B cell (primary cell): ENCODE data around the gene ABCA8. TPM values are rescaled to one million over a fixed set of nuclear protein-coding genes. Genes with fewer than 3 reads are reported as not detected.

Experiments
- ATAC-seq: fragments of 200-7000 bp; cut with Tn5 transposase; one replicate; pipeline ENCODE4 v1.10.0; 2021; ENCODE audit warnings: low read depth, mild to moderate bottlenecking, moderate number of reproducible peaks, moderate library complexity
- CTCF ChIA-PET: fragments of 350-600 bp; sonication (Branson Sonifier 250); formaldehyde crosslinking; loops from one replicate; lab custom pipeline; 2021; ENCODE audit warnings: antibody characterized with exemption, inconsistent platforms; lab: Charles Lee
- POLR2A ChIA-PET: fragments of 350-600 bp; sonication (Branson Sonifier 250); formaldehyde crosslinking; loops from one replicate; lab custom pipeline; 2021; ENCODE audit warnings: antibody characterized with exemption; lab: Charles Lee
- DNase-seq: peaks from one replicate; pipeline ENCODE4 v3.0.0; 2013
- H2AFZ ChIP-seq: 2 replicates; pipeline ENCODE4 v1.6.1; 2012; ENCODE audit warnings: mild to moderate bottlenecking, low read depth, low read length; ENCODE audit not compliant: insufficient read depth, poor library complexity, severe bottlenecking
- H3K27ac ChIP-seq, 2 donors: 1 replicate in 1 of 2; 2 replicates in 1 of 2; pipeline ENCODE4 v1.5.1; 2012 to 2013; ENCODE audit warnings: low read length in 2 of 2, mild to moderate bottlenecking in 2 of 2, moderate library complexity in 1 of 2
- H3K27me3 ChIP-seq, 4 experiments: fragments of 200-600 bp in 1 of 4; sonication (generic) in 1 of 4; replicated peaks in 1 of 4; 1 replicate in 2 of 4; 2 replicates in 2 of 4; pipeline versions ENCODE4 v1.6.1 to v1.7.0; 2013 to 2016; ENCODE audit warnings: low read length in 3 of 4, mild to moderate bottlenecking in 2 of 4, mixed read lengths in 1 of 4, moderate library complexity in 1 of 4; ENCODE audit not compliant: insufficient read depth in 4 of 4, control insufficient read depth in 3 of 4; ENCODE audit errors: control extremely low read depth in 1 of 4
- H3K36me3 ChIP-seq, 2 experiments: replicated peaks in 1 of 2; 1 replicate in 1 of 2; 2 replicates in 1 of 2; pipeline versions ENCODE4 v1.6.1 to v1.7.1; 2013; ENCODE audit warnings: low read length in 1 of 2; ENCODE audit not compliant: insufficient read depth in 2 of 2, control insufficient read depth in 1 of 2; ENCODE audit errors: control extremely low read depth in 1 of 2, extremely low read depth in 1 of 2
- H3K4me1 ChIP-seq, 2 donors: fragments of 200-600 bp in 1 of 2; sonication (generic) in 1 of 2; 1 replicate in 1 of 2; 2 replicates in 1 of 2; pipeline versions ENCODE4 v1.5.1 to v1.6.1; 2013 to 2017; ENCODE audit warnings: low read length in 2 of 2; ENCODE audit not compliant: control insufficient read depth in 2 of 2, insufficient read depth in 2 of 2
- H3K4me2 ChIP-seq: replicated peaks from 2 replicates; pipeline ENCODE3; 2012; ENCODE audit warnings: mild to moderate bottlenecking, low read depth, low read length; ENCODE audit not compliant: poor library complexity, severe bottlenecking
- H3K4me3 ChIP-seq, 5 experiments: fragments of 200-600 bp in 1 of 5; sonication (generic) in 1 of 5; 1 replicate in 3 of 5; 2 replicates in 2 of 5; pipeline versions ENCODE4 v1.5.1 to v1.7.0; 2011 to 2016; ENCODE audit warnings: low read length in 4 of 5, mild to moderate bottlenecking in 4 of 5, low read depth in 2 of 5, control low read depth in 1 of 5, moderate library complexity in 1 of 5; ENCODE audit not compliant: insufficient read depth in 1 of 5; ENCODE audit errors: control extremely low read depth in 1 of 5, extremely low read depth in 1 of 5
- H3K79me2 ChIP-seq: fragments of 200-600 bp; sonication (generic); one replicate; pipeline ENCODE4 v1.6.0; 2016; ENCODE audit warnings: low read length; ENCODE audit not compliant: control insufficient read depth, insufficient read depth
- H3K9ac ChIP-seq: fragments of 200-600 bp; sonication (generic); 2 replicates; pipeline ENCODE4 v1.6.1; 2017; ENCODE audit warnings: mild to moderate bottlenecking, low read length, moderate library complexity
- H3K9me3 ChIP-seq, 3 donors: one replicate each; pipeline versions ENCODE4 v1.6.1 to v1.7.1; 2013; ENCODE audit warnings: low read length in 2 of 3; ENCODE audit not compliant: control insufficient read depth in 2 of 3, insufficient read depth in 1 of 3; ENCODE audit errors: control extremely low read depth in 1 of 3
- H4K20me1 ChIP-seq: 2 replicates; pipeline ENCODE4 v1.6.0; 2012; ENCODE audit warnings: mild to moderate bottlenecking, low read length; ENCODE audit not compliant: insufficient read depth, control insufficient read depth, poor library complexity, severe bottlenecking
- H3K27ac Mint-ChIP-seq: one replicate; pipeline ENCODE4 v1.8.0; 2021; ENCODE audit warnings: mixed read lengths
- H3K27me3 Mint-ChIP-seq: one replicate; pipeline ENCODE4 v1.8.0; 2021; ENCODE audit warnings: mixed read lengths
- H3K4me1 Mint-ChIP-seq: one replicate; pipeline ENCODE4 v1.8.0; 2021; ENCODE audit warnings: mixed read lengths
- H3K4me3 Mint-ChIP-seq: one replicate; pipeline ENCODE4 v1.8.0; 2021; ENCODE audit warnings: mixed read lengths
- H3K9me3 Mint-ChIP-seq: one replicate; pipeline ENCODE4 v1.8.0; 2022; ENCODE audit warnings: mixed read lengths; ENCODE audit not compliant: insufficient read depth
- CTCF ChIP-seq: fragments of 200-600 bp; IDR thresholded peaks from one replicate; pipeline ENCODE4 v1.8.0; 2022; ENCODE audit warnings: antibody characterized with exemption, mild to moderate bottlenecking
- EZH2 ChIP-seq: IDR thresholded peaks from 2 replicates; pipeline ENCODE4 v1.6.1; 2012; ENCODE audit warnings: borderline replicate concordance, low read depth, mild to moderate bottlenecking, moderate library complexity, low read length; ENCODE audit not compliant: insufficient read depth, poor library complexity, severe bottlenecking
- WGBS: methylation state at CpG from one replicate; pipeline ENCODE4 v1.1.5; 2013; ENCODE audit warnings: missing lambda C conversion rate; ENCODE audit not compliant: insufficient coverage; 5-methylcytosine and 5-hydroxymethylcytosine counted together
- intact Hi-C: fragments of 100-400 bp; cut with micrococcal nuclease; formaldehyde crosslinking; loops from one replicate; pipeline ENCODE4 v1.10.0; 2022
- polyA plus RNA-seq: library from polyadenylated mRNA; depleted of rRNA; stranded (reverse); fragments of >200 nt; gene quantifications from 2 replicates; pipeline ENCODE4 v1.2.3, GENCODE V29; 2012
- total RNA-seq, 2 donors: library from RNA; stranded (reverse); fragments of 120-200 nt in 1 of 2; gene quantifications; 1 replicate in 1 of 2; 2 replicates in 1 of 2; pipeline versions ENCODE4 v1.2.3 to v1.2.4, GENCODE V29; 2013 to 2022

ABCA8 gene
- total and polyA plus RNA-seq, 2 donors (not counting 1 experiment from before 2014, with no cell fraction given), result not detected

GRCh38 chr17:68870976-68871375, 84.2 kb downstream of the ABCA8 start:
- no peaks in the 10 kb centered on the region for H3K79me2 ChIP-seq
- DNase-seq (no peak), ATAC-seq (no peak)
- H3K4me2 ChIP-seq, result no peak overlapping the region
- no peak overlapping the region for H3K27ac ChIP-seq
- H3K9me3 ChIP-seq, result peaks cover 0 to 1% (median 0%) of the 10 kb centered on the region in 3 donors
- Mint-ChIP-seq H3K4me1 (no peaks in the 10 kb centered on the region), H3K4me3 (no peak overlapping the region), H3K27ac (no peak overlapping the region), H3K9me3 (peaks cover 4% of the 10 kb centered on the region), H3K27me3 (peaks cover 9% of the 10 kb centered on the region)
- no peak overlapping the region for H3K4me3 ChIP-seq
- no peaks in the 10 kb centered on the region for H4K20me1 ChIP-seq
- ChIA-PET POLR2A (no interaction called here), CTCF (no interaction called here)
- TF ChIP-seq CTCF, result no peak
- TF ChIP-seq EZH2, result no peak
- H3K36me3 ChIP-seq, result no peaks in the 10 kb centered on the region
- intact Hi-C loops, result no loop called here
- H2AFZ ChIP-seq, result no peak overlapping the region
- peaks cover 0 to 5% (median 2%) of the 10 kb centered on the region in 4 experiments for H3K27me3 ChIP-seq
- no peak overlapping the region for H3K9ac ChIP-seq
- no peaks in the 10 kb centered on the region for H3K4me1 ChIP-seq
- whole genome bisulfite sequencing, result no CpG with 5 or more reads among the region's 1 CpG

- H3K9ac ChIP-seq, result no peak overlapping the region
- no CpG with 5 or more reads among the region's 3 CpGs for WGBS
- DNase-seq (no peak), ATAC-seq (no peak)
- H3K4me1 ChIP-seq, result no peaks in the 10 kb centered on the region
- H4K20me1 ChIP-seq, result no peaks in the 10 kb centered on the region
- H3K27ac Mint-ChIP-seq, result no peak overlapping the region
- H3K36me3 ChIP-seq, result no peaks in the 10 kb centered on the region
- no peak overlapping the region for H3K4me3 Mint-ChIP-seq
- H3K79me2 ChIP-seq, result no peaks in the 10 kb centered on the region
- no peak overlapping the region for H3K27ac ChIP-seq
- H3K4me3 ChIP-seq, result no peak overlapping the region
- H3K27me3 Mint-ChIP-seq, result peaks cover 3% of the 10 kb centered on the region
- H3K4me2 ChIP-seq, result no peak overlapping the region
- intact Hi-C loops, result no loop called here
- H3K4me1 Mint-ChIP-seq, result no peaks in the 10 kb centered on the region
- peaks cover 0 to 1% (median 0%) of the 10 kb centered on the region in 3 donors for H3K9me3 ChIP-seq
- H3K27me3 ChIP-seq, result peaks cover 0 to 5% (median 2%) of the 10 kb centered on the region in 4 experiments
- no peak overlapping the region for H2AFZ ChIP-seq
- peaks cover 4% of the 10 kb centered on the region for H3K9me3 Mint-ChIP-seq
- no peak for TF ChIP-seq CTCF
- no peak for TF ChIP-seq EZH2
- CTCF ChIA-PET, result no interaction called here
- POLR2A ChIA-PET, result no interaction called here
These were observed 84.9 kb downstream of the ABCA8 start for GRCh38 chr17:68870161-68870826.
